AG04450 (cell line): ENCODE measurements around the gene AK1. TPM values are rescaled to one million over a fixed set of nuclear protein-coding genes. Genes with fewer than 3 reads are reported as not detected.

Source experiments
- CTCF ChIA-PET: fragments of 300-600, 350-600 bp; formaldehyde crosslinking; extraction: SDS; loops from one replicate; lab custom pipeline; 2022; ENCODE audit warnings: antibody characterized with exemption, inconsistent platforms; lab: Charles Lee
- POLR2A ChIA-PET: fragments of 350-600 bp; formaldehyde crosslinking; extraction: SDS; loops from one replicate; lab custom pipeline; 2021; ENCODE audit warnings: antibody characterized with exemption, inconsistent platforms; lab: Yijun Ruan, JAX
- DNase-seq: peaks from one replicate; pipeline ENCODE4 v3.0.0-alpha.2; 2011; ENCODE audit warnings: low read depth, low spot score
- H3K27ac ChIP-seq: one replicate; pipeline ENCODE4 v1.5.1; 2012; ENCODE audit warnings: low read depth, low read length, control low read depth
- H3K27me3 ChIP-seq: one replicate; pipeline ENCODE4 v1.6.0; 2012; ENCODE audit warnings: low read length; ENCODE audit not compliant: control insufficient read depth, insufficient read depth
- H3K4me3 ChIP-seq: 2 replicates; pipeline ENCODE4 v1.5.1; 2011; ENCODE audit warnings: mild to moderate bottlenecking, low read depth, low read length, control low read depth
- H3K9me3 ChIP-seq: 2 replicates; pipeline ENCODE4 v1.5.1; 2012; ENCODE audit warnings: low read length; ENCODE audit not compliant: control insufficient read depth, insufficient read depth
- CTCF ChIP-seq: IDR thresholded peaks from 2 replicates; pipeline ENCODE4 v1.5.1; 2011; ENCODE audit warnings: low read depth, low read length, control low read depth, inconsistent platforms
- polyA plus RNA-seq: library from polyadenylated mRNA; depleted of rRNA; stranded (reverse); fragments of >200 nt; gene quantifications from 2 replicates; pipeline ENCODE4 v1.2.3, GENCODE V29; 2011

AK1 gene
- polyA plus RNA-seq, 1 experiment: 75.9 TPM

- H3K27ac ChIP-seq: no peak overlapping the region
- DNase-seq: no peak
- H3K4me3 ChIP-seq: no peak overlapping the region
- H3K27me3 ChIP-seq: no peaks in the 10 kb centered on the region
- POLR2A ChIA-PET: no interaction called here
- H3K9me3 ChIP-seq: peaks cover 29% of the 10 kb centered on the region
- CTCF ChIA-PET: interaction anchor here (0.6 kb wide), 1 partner anchor 13 kb away, joined by 4 read pairs; no protein-coding TSS in a partner anchor
- no peak for TF ChIP-seq CTCF
Observed at GRCh38 chr9:127893392-127893791, 15.9 kb upstream of the AK1 start.

GRCh38 chr9:127892831-127893230 lies 15.4 kb upstream of the AK1 start:
- POLR2A ChIA-PET: no interaction called here
- TF ChIP-seq CTCF: no peak
- Histone ChIP-seq H3K4me3 (no peak overlapping the region), H3K9me3 (peaks cover 29% of the 10 kb centered on the region), H3K27me3 (no peaks in the 10 kb centered on the region), H3K27ac (no peak overlapping the region)
- DNase-seq: no peak
- CTCF ChIA-PET: interaction anchor here (0.6 to 1.0 kb wide), 3 partner anchors 13 to 308 kb away, joined by 3 to 4 read pairs (median 4); no protein-coding TSS in a partner anchor

GRCh38 chr9:127890053-127890452 lies 12.6 kb upstream of the AK1 start:
- no peaks in the 10 kb centered on the region for H3K27me3 ChIP-seq
- H3K9me3 ChIP-seq: peaks cover 22% of the 10 kb centered on the region
- CTCF ChIA-PET: interaction anchor here (1.1 kb wide), 1 partner anchor 155 kb away, joined by 4 read pairs; the partner anchor contains the start of gene TOR2A
- no peak overlapping the region for H3K4me3 ChIP-seq
- TF ChIP-seq CTCF: no peak
- H3K27ac ChIP-seq: no peak overlapping the region
- no peak for DNase-seq
- POLR2A ChIA-PET: no interaction called here

GRCh38 chr9:127887792-127888191 lies 10.3 kb upstream of the AK1 start:
- TF ChIP-seq CTCF: peak; percentile 33
- CTCF ChIA-PET: no interaction called here
- POLR2A ChIA-PET: interaction anchor here (0.6 kb wide), 1 partner anchor 12 kb away, joined by 5 read pairs; no protein-coding TSS in a partner anchor
- Histone ChIP-seq H3K27me3 (no peaks in the 10 kb centered on the region), H3K27ac (no peak overlapping the region), H3K9me3 (peaks cover 2% of the 10 kb centered on the region), H3K4me3 (no peak overlapping the region)
- no peak for DNase-seq

- ChIA-PET CTCF (no interaction called here), POLR2A (interaction anchor here (0.7 kb wide), 1 partner anchor 115 kb away, joined by 4 read pairs; no protein-coding TSS in a partner anchor)
- Histone ChIP-seq H3K9me3 (no peaks in the 10 kb centered on the region; the same call in 1 of the 2 replicates), H3K4me3 (no peak overlapping the region), H3K27me3 (no peaks in the 10 kb centered on the region), H3K27ac (no peak overlapping the region)
- TF ChIP-seq CTCF: no peak
- DNase-seq: no peak
Observed at GRCh38 chr9:127886401-127886972, 9.0 kb upstream of the AK1 start.
